Prostate gland (tissue), 2 donors: ENCODE measurements around the gene CACNA1S. TPM values are rescaled to one million over a fixed set of nuclear protein-coding genes. Genes with fewer than 3 reads are reported as not detected.

Experiments
- DNase-seq: peaks from one replicate; pipeline ENCODE4 v3.0.0-alpha.2; 2019; ENCODE audit warnings: low spot score
- H3K27ac ChIP-seq, 2 donors: fragments of 200-600 bp; sonication (generic); 2 replicates each; pipeline ENCODE4 v1.5.1; 2017 to 2019
- H3K27me3 ChIP-seq: fragments of 200-600 bp; sonication (generic); replicated peaks from 2 replicates; pipeline ENCODE4 v1.5.1; 2019; ENCODE audit not compliant: insufficient read depth
- H3K36me3 ChIP-seq, 2 donors: fragments of 200-600 bp; sonication (generic); 1 replicate in 1 of 2; 2 replicates in 1 of 2; pipeline versions ENCODE4 v1.5.1 to v1.8.1; 2017 to 2019
- H3K4me1 ChIP-seq: fragments of 200-600 bp; sonication (generic); replicated peaks from 2 replicates; pipeline ENCODE4 v1.5.1; 2019
- H3K4me3 ChIP-seq, 2 donors: fragments of 200-600 bp; sonication (generic); 2 replicates each; pipeline ENCODE4 v1.5.1; 2017 to 2019
- H3K9me3 ChIP-seq: fragments of 200-600 bp; sonication (generic); 2 replicates; pipeline ENCODE4 v1.5.1; 2017
- POLR2A ChIP-seq: fragments of 450-650 bp; IDR thresholded peaks from one replicate; pipeline ENCODE4 v1.6.1; 2016; ENCODE audit warnings: antibody characterized with exemption, mild to moderate bottlenecking
- POLR2AphosphoS5 ChIP-seq: sonication (generic); formaldehyde crosslinking; IDR thresholded peaks from one replicate; pipeline ENCODE4 v1.6.1; 2017; ENCODE audit warnings: antibody characterized with exemption
- WGBS: methylation state at CpG from one replicate; pipeline ENCODE4 v1.1.5; 2018; 5-methylcytosine and 5-hydroxymethylcytosine counted together
- intact Hi-C: fragments of 100-400 bp; cut with DNase I; formaldehyde crosslinking; loops from one replicate; pipeline ENCODE4 v1.14.2; 2022
- total RNA-seq, 2 donors: library from RNA; depleted of rRNA; stranded (reverse); fragments of >200 nt; gene quantifications; one replicate each; pipeline ENCODE4 v1.1.0, GENCODE V29; 2016
- TF ChIP-seq, protein P1 (sequence below), 4 experiments: fragments of 200-600 bp in 2 of 4; fragments of 450-650 bp in 2 of 4; sonication (generic) in 2 of 4; IDR thresholded peaks; 1 replicate in 3 of 4; 2 replicates in 1 of 4; pipeline ENCODE4 v1.5.1; 2016 to 2019; ENCODE audit warnings: antibody characterized with exemption in 4 of 4, mild to moderate bottlenecking in 2 of 4, moderate library complexity in 2 of 4

The CACNA1S gene
- total RNA-seq, 2 donors from 2014 or later, result 0.55 TPM; not detected in 1

DNA sequence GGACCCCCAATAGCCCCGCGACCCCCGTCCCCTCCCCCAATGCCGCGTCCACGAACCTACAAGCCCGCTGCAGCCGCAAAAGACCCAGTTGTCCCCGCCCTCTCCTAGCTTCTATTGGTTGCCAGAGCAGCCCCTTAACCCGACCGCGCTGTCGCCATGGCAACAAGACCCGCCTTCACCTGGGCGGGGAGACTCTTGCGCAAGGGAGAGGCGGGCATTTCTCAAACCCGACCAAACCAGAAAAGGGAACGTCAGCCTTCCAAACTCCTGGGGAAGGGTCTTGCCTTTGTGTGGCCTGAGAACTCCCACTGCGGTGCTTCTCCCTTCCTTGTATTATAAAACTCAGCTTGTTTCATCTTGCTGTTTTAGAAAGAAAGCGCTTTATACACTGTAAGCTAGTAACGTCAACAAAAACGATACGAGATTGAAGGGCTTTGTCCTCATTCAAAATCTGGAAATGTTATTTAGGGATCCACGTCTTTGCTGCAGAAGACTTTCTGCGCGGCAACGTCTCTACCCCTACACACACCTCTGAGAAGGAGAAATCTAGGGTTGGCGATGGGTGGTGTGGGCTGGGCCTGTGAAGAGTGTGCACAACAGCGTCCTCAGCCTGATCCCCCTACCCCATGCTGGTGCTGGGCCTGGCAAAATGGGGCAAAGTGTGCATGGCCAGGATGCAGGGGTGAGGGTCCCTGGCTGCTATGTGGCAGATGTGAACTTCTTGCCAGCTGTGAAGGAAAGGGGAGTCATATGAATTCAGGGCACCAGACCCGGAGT, 42.4 kb upstream of the CACNA1S start, which contains the start of gene TMEM9:
Gene TMEM9, minus strand, starts transcription at position 86 of the 777 bp plus-strand sequence. CDS start 551 bp downstream, outside the sequence.
- Histone ChIP-seq H3K27me3 (no peaks in the 10 kb centered on the region), H3K9me3 (no peaks in the 10 kb centered on the region), H3K4me1 (no peaks in the 10 kb centered on the region), H3K4me3 (peak within 1 kb of the TSS; percentile 59 to 89), H3K36me3 (peaks cover 0 to 6% of the 10 kb centered on the region in 2 donors), H3K27ac (peak within 1 kb of the TSS; percentile 25 to 73)
- TF ChIP-seq POLR2A (peak; percentile 57), POLR2AphosphoS5 (peak; percentile 91)
- TF ChIP-seq, protein P1, sequence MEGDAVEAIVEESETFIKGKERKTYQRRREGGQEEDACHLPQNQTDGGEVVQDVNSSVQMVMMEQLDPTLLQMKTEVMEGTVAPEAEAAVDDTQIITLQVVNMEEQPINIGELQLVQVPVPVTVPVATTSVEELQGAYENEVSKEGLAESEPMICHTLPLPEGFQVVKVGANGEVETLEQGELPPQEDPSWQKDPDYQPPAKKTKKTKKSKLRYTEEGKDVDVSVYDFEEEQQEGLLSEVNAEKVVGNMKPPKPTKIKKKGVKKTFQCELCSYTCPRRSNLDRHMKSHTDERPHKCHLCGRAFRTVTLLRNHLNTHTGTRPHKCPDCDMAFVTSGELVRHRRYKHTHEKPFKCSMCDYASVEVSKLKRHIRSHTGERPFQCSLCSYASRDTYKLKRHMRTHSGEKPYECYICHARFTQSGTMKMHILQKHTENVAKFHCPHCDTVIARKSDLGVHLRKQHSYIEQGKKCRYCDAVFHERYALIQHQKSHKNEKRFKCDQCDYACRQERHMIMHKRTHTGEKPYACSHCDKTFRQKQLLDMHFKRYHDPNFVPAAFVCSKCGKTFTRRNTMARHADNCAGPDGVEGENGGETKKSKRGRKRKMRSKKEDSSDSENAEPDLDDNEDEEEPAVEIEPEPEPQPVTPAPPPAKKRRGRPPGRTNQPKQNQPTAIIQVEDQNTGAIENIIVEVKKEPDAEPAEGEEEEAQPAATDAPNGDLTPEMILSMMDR (IDR thresholded peaks at IDR 0.05), result peak in 1 of 4 experiments; percentile 22
- intact Hi-C loops, result loop anchor here (2.0 kb wide), 1 partner anchor 16 kb away; no protein-coding TSS in a partner anchor
- DNase-seq, result peak; percentile 98
- WGBS, result 7% methylated on average over 31 of the region's 31 CpGs

DNA sequence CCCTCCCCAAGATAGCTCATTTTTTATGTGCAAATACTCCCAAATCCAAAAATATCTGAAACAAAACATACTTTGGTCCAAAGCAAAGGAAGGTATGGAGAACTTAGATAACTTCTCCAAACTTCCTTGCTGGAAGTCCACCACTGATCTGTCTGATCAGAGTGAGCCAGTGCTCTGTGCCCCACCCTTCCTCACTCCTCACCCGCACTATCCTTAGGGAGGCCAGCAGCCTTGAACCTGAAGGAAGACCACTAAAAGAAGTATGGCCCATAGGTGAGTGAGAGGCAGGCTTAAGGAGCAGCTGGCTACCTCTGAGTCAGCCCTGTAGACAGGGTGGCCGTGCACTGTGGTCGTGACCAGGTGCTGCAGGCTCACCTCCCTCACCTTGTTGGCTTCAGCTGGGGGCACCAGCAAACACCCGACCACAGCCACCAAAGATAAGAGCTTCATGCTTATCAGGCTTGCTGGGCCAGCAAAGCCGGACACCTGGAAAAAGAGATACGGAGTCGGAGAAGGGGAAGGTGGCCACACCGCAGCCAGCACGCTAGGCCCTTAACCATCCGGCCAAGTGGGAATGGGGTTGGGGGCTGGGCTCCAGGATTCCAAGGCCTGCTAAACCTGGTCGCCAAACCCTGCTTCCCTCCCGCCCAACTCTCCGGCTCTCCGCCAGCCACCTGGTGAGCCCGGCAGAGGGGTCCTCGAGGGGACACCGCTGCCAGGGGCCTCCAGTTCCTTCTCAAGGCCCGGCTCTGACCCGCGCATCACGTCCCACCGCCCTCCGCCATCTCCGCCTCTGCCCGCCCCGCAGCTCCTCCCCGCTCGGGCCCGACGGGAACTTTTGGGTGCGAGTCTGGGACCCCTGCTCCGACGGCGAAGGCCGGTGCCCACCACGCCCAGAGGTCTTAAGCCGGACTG, 41.5 kb upstream of the CACNA1S start:
- Histone ChIP-seq H3K36me3 (peaks cover 0 to 6% of the 10 kb centered on the region in 2 donors), H3K9me3 (no peaks in the 10 kb centered on the region), H3K27ac (peak overlapping the region; percentile 25 to 73), H3K27me3 (no peaks in the 10 kb centered on the region), H3K4me3 (peak overlapping the region; percentile 59 to 89), H3K4me1 (no peaks in the 10 kb centered on the region)
- TF ChIP-seq, protein P1 (IDR thresholded peaks at IDR 0.05), result no peak
- TF ChIP-seq POLR2A, result no peak
- TF ChIP-seq POLR2AphosphoS5, result no peak
- no peak for DNase-seq
- intact Hi-C loops, result loop anchor here (2.0 kb wide), 1 partner anchor 17 kb away; no protein-coding TSS in a partner anchor
- WGBS, result 2% methylated on average over 37 of the region's 37 CpGs

DNA sequence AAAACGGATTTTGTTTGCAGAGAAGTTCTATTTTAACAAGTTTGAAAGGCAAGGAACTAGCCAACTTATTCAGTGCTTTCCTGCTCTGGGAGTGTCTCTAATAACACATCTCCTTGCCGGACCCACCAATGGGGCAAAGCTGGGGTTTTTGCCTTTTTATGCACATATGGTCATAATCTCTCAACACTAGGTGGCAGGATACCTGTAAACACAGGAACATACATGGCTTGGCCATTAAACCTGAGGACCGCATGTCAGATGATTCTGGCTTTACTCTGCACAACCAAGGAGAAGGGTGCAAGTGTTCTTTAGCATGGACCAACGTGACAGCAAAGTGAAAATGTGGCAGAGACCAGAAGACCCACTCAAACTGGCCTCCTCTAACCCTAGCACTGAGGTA, 37.2 kb upstream of the CACNA1S start:
- intact Hi-C loops, result no loop called here
- no peaks in the 10 kb centered on the region for H3K27me3 ChIP-seq
- 62% methylated on average over 4 of the region's 4 CpGs for WGBS
- no peaks in the 10 kb centered on the region for H3K9me3 ChIP-seq
- no peak overlapping the region for H3K4me3 ChIP-seq
- DNase-seq, result no peak
- H3K4me1 ChIP-seq, result no peaks in the 10 kb centered on the region
- TF ChIP-seq POLR2A, result no peak
- TF ChIP-seq, protein P1 (IDR thresholded peaks at IDR 0.05), result peak in 3 of 4 experiments; percentile 47 to 49 (median 47)
- peaks cover 2 to 24% of the 10 kb centered on the region in 2 donors for H3K36me3 ChIP-seq
- H3K27ac ChIP-seq, result no peak overlapping the region

DNA sequence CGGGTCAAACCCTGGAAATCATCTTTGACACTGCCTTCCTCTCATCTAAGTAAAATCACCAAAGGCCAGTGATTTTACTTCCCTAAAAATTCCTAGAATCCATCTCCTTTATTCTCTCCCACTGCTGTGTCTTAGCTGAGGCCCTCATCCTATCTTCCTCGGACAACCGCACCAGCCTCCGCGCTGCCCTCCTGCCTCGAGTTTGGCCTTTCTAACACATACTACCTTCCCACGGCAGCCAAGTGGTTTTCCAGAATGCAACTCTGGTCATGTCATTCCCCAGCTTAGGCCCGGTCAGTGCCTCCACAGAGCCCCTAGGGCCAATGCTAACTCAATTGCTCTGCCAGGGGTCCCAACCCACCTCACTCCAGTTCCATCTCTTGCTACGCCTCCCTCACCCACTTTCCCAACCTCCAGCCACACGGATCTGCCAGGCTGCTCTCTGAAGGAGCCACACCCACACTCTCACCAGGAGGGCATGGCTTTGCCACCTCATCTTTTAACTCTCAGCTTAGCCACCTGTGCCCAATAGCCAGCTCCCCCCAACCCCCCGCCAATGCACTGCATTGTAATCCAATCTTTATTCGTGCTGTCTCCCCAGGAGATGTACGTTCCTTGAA, 35.3 kb upstream of the CACNA1S start:
- no peak for DNase-seq
- no peaks in the 10 kb centered on the region for H3K4me1 ChIP-seq
- TF ChIP-seq POLR2AphosphoS5 (no peak), POLR2A (no peak)
- TF ChIP-seq, protein P1 (IDR thresholded peaks at IDR 0.05), result no peak
- no peaks in the 10 kb centered on the region for H3K27me3 ChIP-seq
- H3K27ac ChIP-seq, result no peak overlapping the region
- H3K4me3 ChIP-seq, result no peak overlapping the region
- intact Hi-C loops, result no loop called here
- H3K9me3 ChIP-seq, result no peaks in the 10 kb centered on the region
- peaks cover 2 to 36% of the 10 kb centered on the region in 2 donors for H3K36me3 ChIP-seq
- 84% methylated on average over 12 of the region's 13 CpGs for WGBS
